Activated CD4-positive, alpha-beta T cell treated with anti-CD3 and anti-CD28 coated beads, Interleukin-2, amount 50 U/mL, for 4 hours (primary cell): ENCODE data around the gene GARIN1A.
"Not testable (repeated sequence)": the region's sequence is repeated elsewhere in the genome, so short reads cannot be mapped to it uniquely, and the experiment has no call there.

Experiments
- DNase-seq, 2 experiments: peaks; one replicate each; pipeline ENCODE4 v3.0.0-alpha.2; 2020

Gene GARIN1A

GRCh38 chr7:128671992-128672391 is at the start of gene GARIN1A:
Gene GARIN1A, plus strand, starts transcription at chr7:128672292. Its CDS starts 106 bp downstream, at chr7:128672398.
- DNase-seq = no peak

- not testable (repeated sequence) for DNase-seq
These were observed 45.0 kb upstream of the GARIN1A start for GRCh38 chr7:128627124-128627523.

- not testable (repeated sequence) for DNase-seq
These were observed 38.2 kb upstream of the GARIN1A start for GRCh38 chr7:128633915-128634314.

GRCh38 chr7:128645206-128645605 is 26.9 kb upstream of the GARIN1A start:
- not testable (repeated sequence) for DNase-seq

GRCh38 chr7:128645844-128646243 is 26.2 kb upstream of the GARIN1A start:
- DNase-seq = not testable (repeated sequence)

GRCh38 chr7:128646877-128647276 is 25.2 kb upstream of the GARIN1A start:
- DNase-seq = not testable (repeated sequence)

- not testable (repeated sequence) for DNase-seq
These were observed 21.0 kb upstream of the GARIN1A start for GRCh38 chr7:128651096-128651495.

- DNase-seq = not testable (repeated sequence)
These were observed 19.5 kb upstream of the GARIN1A start for GRCh38 chr7:128652606-128653005.

- not testable (repeated sequence) for DNase-seq
These were observed 18.9 kb upstream of the GARIN1A start for GRCh38 chr7:128653197-128653596.

- DNase-seq = not testable (repeated sequence)
These were observed 18.0 kb upstream of the GARIN1A start for GRCh38 chr7:128654080-128654479.

GRCh38 chr7:128654501-128654900 is 17.6 kb upstream of the GARIN1A start:
- not testable (repeated sequence) for DNase-seq

GRCh38 chr7:128658428-128658827 is 13.7 kb upstream of the GARIN1A start:
- DNase-seq = not testable (repeated sequence)

- DNase-seq = no peak
These were observed 11.5 kb upstream of the GARIN1A start for GRCh38 chr7:128660596-128660995.

- DNase-seq = no peak
These were observed 10.6 kb upstream of the GARIN1A start for GRCh38 chr7:128661446-128661845.

- no peak for DNase-seq
These were observed 10.0 kb upstream of the GARIN1A start for GRCh38 chr7:128662091-128662490.

GRCh38 chr7:128663223-128663622 is 8.9 kb upstream of the GARIN1A start:
- not testable (repeated sequence) for DNase-seq

- no peak for DNase-seq
These were observed 7.0 kb upstream of the GARIN1A start for GRCh38 chr7:128665057-128665456.

GRCh38 chr7:128666200-128666599 is 5.9 kb upstream of the GARIN1A start:
- no peak for DNase-seq

- peak in 1 of 2 experiments; percentile 6 for DNase-seq
These were observed 930 bp downstream of the GARIN1A start for GRCh38 chr7:128672927-128673517.

GRCh38 chr7:128673571-128673970 is 1.5 kb downstream of the GARIN1A start:
- no peak for DNase-seq

GRCh38 chr7:128676665-128677064 is 4.6 kb downstream of the GARIN1A start:
- DNase-seq = no peak

- no peak for DNase-seq
These were observed 7.8 kb downstream of the GARIN1A start for GRCh38 chr7:128679920-128680319.

GRCh38 chr7:128681794-128682537 is 9.9 kb downstream of the GARIN1A start:
- no peak for DNase-seq

- not testable (repeated sequence) for DNase-seq
These were observed 11.2 kb downstream of the GARIN1A start for GRCh38 chr7:128683270-128683669.
